NCI-H1694 treated with DMSO at 0.1 percent for 48 hours (cell line): Measurements from ENCODE around the gene NAT14.
A peak's percentile ranks its signal among the peaks of the same experiment; 100 is the strongest.
"Not testable (repeated sequence)": the region's sequence is repeated elsewhere in the genome, so short reads cannot be mapped to it uniquely, and the experiment has no call there.

Source experiments
- DNase-seq: peaks from one replicate; lab custom pipeline; 2025; lab: John Stamatoyannopoulos, UW

NAT14 gene

DNA sequence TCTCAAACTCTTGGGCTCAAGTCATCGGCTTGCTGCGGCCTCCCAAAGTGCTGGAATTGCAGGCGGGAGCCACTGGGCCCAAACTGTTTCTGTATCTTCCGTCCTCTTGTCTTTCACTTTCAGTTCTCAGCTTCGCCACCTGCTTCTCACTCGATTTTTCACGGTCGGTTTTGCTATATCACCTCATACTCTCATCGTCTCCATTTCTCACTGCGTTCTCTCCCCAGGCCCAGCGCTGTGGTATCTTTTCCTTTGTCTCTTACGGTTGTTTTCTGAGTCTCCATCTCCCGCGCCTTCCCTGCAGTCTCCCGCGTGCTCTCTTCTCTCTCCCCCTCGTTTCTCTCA is 18.1 kb downstream of the NAT14 start:
- no peak for DNase-seq

DNA sequence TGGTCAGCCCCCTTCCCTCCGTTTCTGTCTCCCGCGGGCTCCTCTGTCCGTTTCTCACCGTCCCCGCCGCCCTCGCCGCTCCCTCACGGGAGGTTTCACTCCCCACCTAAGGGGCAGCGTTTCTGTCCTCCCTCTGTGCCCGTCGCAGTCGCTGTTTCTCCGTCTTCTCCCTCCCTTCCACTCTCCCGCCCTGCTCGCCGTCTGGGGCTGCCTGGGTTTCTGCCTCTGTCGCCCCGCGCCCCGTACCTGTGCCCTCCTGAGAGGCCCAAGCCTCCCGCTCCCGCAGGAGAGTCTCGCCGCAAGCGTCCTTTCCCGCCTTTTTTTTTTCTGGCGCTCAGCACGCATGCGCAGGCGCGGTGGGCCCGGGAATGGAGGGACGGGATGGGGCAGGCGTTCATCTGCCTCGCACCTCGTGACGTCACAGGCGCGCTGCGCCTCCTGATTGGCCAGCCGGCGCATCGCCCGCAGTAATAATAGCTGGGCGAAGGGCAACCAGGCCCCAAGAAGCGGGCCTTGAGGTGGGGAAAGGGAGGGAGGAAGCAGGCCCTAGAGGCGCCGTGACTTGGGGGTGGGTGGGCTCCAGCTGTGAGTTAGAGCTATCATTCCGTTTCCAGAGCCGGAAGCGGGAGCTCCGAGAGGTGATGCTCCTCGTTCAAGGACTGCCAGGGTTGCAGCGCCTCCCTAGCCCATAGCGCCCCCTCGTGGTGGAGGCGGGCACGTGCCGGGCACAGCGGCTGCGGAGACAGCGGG is 18.7 kb downstream of the NAT14 start:
- peak; percentile 85 for DNase-seq

DNA sequence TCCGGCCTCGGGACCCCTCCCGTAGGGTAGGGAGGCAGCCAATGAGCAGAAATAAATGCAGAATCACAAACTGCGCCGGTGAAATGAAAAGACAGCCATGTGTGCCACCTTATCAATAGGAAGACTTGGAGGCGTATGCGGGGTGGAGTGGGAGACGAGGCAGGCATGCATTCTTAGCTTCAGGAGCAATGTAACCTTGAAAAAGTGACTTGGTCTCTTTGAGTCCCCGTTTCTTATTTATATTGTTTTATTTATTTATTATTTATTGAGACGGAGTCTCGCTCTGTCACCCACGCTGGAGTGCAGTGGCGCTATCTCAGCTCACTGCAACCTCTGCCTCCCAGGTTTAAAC is 19.2 kb downstream of the NAT14 start:
- no peak for DNase-seq

DNA sequence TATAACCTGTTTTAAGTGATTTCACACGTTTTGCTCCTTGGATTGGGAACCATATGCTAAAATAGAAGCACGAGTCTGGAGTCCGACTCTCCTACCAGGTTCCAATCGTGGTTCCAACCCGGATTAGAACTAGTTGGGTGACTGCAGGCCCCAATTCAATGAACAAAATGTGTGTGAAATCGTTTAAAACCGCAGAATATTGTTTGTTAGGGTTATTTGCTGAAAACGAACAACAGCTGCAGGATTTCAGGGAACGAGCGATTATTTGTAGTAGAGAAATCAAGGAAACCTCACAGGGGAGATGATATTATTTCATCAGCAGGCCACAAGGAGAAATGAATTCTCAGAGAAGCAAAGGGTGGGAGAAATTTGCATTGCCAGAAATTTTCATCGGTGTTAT is 20.0 kb downstream of the NAT14 start:
- DNase-seq = no peak

DNA sequence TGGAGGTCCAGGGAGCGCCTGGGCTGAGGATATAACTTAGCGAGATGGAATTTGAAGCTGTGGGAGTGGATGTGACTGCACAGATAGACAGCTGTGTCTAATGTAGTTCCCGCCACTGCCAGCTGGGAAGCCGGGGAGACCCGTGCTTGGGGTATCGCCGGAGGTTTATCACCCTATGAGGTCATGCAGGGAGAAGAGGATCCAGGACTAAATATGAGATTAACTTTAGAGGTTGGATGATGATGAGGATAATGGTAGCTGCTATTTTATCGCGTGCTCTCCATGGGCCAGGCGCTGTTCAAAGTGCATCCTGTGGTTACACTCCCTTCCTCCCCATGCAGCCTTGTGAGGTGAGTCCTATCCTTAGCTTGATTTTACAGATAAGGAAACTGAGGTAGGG is 23.1 kb downstream of the NAT14 start:
- no peak for DNase-seq

DNA sequence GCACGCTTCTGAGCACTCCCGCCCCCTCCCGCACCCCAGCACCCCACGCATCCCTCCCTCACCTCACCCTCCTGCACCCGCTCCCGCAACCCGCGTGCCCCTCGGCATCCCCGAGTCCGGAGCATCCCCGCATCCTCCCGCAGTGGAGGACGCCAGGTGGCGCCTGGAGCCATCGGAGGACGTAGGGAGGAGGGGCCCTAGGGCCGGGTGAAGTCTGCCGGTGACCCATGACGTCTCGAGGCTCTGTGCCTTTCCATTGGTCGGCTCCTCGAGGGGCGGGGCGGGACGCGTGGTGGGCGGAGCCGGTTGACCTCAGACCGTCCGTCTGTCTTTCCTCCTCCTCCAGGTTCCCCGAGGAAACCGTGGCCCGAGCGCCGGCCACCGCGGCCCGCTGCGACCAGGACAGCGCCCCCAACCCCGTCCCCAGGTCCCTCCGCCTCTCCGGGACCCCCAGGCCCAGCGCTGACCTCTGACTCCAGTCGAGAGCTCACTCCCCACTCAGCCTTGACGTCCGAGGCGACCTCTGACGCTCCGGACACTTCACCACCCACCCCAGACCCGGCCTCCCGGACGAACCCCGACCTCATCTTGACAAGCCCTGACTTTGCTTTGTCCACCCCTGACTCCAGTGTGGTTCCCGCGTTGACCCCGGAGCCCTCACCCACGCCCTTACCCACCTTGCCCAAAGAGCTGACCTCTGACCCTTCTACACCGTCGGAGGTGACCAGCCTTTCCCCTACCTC is 32.1 kb downstream of the NAT14 start:
- DNase-seq = peak; percentile 84

DNA sequence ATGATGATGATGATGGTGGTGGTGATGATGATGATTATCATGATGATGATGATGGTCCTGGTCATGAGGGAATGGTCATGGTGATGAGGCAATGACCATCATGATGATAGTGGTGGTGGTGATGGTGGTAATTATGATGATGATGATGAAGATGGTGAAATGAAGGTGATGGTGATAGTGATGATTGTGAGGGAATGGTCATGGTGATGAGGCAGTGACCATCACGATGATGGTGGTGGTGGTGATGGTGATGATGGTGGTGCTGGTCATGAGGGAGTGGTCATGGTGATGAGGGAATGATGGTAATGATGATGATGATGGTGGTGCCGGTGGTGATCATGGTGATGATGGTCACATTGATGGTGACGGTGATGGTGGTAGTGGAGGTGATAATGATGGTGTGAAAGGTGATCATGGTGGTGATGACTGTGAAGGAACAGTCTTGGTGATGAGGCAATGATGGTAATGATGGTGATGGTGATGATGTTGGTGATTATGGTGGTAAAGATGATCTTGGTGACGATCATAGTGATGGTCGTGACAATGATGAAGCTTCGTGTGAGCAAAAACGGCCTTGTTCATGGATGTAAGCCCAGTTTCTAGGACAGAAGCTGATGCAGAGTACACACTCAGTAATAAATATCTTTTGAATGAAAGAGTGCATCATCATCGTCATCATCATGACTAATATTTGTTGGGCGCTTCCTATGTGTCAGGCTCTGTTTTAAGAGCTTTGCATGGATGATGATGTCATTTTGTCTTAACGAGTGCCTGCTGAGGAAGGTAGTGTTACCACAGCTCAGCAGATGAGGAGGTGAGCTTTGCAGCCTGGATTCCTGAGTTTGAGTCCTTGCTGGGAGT is 34.7 kb downstream of the NAT14 start:
- no peak for DNase-seq

DNA sequence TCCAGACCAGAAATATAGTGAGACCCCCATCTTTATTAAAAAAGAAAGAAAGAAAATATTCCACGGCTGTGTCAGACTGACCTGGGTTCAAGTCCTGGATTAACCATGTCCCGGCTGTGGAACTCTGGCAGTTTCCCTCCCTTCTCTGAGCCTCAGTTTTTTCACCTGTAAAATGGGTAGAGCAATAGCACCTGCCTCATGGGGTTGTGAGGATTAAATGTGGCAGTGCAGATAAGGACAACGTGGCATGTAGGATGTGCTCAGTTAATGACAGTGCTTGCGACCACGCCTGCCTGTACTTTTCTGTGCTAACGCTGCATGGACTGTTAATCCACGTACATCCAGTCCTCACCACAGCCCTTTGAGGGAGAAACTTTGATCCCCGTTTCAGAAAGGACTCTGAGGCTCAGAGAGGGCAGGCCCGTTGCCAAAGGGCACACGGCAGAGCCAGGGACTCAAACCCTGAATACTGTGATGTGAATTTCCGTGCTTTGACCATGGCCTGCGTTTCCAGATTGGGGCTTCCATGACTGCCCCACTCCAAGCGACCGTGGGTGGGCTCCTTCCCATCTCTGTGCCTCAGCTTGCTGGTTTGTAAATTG is 35.8 kb downstream of the NAT14 start:
- DNase-seq = no peak

DNA sequence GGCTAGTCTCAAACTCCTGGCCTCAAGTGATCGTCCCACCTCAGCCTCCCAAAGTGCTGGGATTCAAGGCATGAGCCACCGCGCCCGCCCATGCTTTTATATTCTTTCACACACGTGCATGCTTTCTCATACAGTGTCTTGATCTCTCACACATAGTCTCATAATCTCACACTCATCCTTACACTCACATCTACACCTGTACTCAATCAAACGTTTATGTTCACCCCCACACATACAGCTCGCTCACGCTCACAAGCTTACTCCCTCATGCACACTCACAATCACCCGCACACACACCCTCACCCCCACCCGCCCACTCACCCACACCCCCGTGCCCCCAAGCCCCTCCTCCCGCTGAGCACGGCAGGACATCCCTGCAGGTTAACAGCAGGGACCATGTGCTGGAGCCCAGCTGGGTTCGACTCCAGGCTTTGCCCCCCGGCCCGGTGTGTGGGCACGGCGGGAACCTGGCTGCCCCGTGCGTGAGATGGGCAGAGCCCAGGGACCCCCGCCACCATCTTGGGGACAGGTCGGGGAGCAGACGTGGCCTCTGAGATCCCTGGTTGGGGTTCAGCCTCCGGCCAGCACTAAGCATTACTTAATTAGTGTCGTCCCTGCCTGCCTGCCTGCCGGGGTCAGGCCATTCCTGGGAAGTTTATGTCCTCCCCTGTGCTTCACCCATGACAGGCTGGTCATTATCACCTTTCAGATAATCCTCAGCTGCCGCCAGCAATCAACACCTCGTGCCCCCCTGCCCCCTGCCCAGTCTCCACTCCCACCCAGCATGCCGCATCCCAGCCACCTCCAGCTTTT is 40.5 kb downstream of the NAT14 start:
- DNase-seq = no peak

DNA sequence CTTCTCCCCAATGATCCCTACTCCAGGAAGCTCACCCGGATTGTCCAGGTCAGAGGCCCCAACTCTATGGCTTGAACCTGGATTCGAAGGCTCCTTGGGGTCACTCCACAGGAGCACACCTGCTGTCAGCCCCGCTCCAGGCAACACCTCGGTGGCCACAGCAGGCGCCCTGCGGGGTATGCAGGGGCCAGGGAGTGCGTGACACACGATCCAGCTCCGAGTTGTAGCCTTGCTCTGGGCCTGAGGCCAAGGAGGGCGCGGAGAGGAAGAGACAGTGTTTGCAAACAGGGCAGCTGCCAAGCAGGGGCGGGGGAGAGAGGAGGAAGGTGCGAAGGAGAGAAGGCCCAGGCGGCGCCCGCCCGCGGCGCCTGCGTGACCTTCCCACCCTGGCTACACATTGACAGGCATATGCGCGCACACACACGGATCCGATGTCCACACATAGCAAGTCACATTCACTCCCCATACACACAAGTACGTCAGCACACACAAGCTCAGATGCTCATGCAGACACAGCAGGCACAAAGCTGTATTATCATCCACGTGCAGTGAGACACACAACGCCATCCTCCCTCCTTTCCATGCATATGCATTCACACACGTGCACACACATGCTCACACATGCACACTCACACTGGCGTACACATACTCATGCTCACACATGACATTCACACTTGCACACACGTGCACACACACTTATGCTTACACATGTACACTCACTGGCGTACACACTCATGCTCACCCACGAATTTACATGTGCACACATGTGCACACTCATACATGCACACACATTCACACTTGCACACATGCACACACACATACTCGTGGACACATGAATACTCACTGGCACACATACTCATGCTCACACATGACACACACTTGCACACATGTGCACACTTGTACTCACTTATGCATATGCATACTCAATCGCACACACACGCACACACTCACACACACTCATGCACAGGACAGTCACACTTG is 41.5 kb downstream of the NAT14 start:
- peak; percentile 71 for DNase-seq

DNA sequence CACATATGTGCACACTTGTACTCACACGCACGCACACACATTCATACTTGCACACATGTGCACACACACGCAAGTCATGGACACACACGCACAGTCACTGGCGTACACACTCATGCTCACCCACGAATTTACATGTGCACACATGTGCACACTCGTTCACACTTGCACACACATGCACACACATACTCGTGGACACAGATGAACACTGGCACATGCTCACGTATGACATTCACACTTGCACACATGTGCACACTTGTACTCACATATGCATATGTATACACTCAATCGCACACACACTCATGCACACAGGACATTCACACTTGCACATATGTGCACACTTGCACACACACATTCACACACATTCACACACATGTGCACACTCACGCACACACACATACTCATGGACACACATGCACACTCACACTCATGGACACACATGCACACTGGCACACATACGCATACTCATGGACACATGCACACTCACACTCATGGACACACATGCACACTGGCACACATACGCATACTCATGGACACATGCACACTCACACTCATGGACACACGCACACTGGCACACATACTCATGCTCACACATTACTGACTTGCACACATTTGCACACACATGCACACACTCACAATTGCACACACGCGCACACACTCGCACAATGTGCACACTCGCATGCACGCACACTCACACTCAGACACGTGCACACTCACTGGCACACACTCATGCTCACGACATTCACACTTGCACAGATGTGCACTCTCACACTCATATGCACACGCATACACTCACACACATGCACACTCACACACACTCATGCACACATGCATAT is 42.4 kb downstream of the NAT14 start:
- no peak for DNase-seq

DNA sequence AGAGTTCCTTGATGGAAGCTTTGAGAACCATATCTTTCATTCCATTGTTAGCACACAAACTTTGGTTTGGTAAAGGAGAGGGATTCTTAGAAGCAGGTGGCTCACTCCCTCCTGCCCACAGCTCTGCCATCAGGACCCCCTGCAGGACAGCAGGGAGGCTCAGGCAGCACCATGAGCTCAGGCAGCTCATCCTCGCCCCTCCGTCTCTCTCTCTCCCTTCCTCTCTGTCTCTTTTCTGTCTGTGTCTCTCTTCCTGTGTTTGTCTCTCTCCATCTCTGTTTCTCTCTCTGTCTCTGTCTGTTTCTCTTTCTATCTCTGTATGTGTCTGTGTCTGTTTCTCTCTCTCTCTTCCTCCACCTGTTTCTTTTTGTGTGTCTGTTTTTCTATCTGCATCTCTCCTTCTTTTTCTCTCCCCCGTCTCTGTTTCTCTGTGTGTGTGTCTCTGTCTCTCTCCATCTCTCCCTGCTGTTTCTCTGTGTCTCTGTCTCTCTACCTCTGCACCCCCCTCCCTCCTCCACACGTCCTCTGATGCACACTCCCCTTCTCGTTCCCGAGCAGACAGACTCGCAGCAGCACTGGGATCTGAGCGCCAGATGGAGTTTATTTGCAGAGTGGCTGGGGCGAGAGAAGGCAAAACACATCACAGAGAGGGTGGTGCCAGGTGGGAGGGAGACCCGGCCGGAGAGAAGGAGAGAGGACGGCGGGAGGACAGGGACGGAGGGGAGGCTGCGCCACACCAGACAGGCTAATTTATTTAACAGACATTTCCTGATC is 43.2 kb downstream of the NAT14 start:
- DNase-seq = peak; percentile 96

DNA sequence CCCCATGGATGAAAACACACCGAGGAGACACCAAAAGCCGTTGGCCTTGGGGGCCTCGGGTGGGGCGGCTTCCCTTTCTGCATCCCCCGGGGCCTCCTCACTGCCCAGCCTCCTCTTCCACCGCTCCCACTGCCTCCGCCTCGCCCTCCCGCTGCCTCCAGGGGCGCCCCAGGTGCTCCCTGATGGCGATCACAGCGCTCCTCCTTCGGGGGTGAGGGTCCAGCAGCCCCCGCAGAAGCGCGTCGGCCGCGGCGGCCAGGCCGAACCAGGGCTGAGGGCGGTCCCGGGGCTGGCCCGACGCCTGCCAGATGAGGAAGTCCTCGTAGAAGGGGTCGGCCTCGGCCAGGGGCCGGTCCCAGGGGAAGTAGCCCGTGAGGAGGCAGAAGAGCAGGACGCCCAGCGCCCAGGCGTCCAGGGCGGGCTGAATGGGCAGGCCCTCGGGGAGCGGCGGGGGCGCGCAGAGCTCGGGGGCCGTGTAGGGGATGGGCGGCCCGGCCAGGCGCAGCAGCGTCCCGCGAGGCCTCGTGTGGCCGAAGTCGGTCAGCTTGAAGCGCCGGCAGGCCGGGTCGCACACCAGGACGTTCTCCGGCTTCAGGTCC is 44.7 kb downstream of the NAT14 start:
- no peak for DNase-seq

DNA sequence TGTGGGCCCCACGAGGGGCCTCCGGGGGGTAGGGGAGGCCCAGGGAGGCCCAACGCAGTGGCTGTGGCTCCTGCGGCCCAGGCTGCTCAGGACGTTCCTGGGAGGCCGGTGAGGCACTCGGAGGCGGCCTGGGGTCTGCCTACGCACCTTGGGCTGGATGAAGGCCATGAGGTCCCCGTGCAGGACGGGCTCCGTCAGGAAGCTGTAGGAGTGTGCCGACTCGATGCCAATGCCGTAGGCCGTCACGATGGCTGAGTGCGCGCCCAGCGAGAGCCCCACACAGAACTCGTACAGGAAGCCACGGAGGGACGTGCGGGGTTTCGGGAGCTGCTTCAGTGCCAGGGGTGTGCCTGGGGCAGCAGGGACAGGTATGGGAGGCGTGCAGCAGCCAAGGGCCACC is 46.0 kb downstream of the NAT14 start:
- DNase-seq = no peak

DNA sequence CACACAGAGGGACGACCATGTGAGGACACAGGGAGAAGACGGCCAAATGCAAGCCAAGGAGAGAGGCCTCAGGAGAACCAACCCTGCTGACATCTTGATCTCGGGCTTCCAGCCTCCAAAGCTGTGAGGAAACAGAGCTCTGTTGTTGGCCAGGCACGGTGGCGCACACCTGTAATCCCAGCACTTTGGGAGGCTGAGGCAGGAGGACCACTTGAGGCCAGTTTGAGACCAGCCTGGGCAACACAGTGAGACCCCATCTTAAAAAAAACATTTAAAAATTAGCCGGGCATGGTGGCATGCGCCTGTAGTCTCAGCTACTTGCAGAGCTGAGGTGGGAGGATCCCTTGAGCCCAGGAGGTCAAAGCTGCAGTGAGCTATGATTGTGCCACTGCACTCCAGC is 49.3 kb downstream of the NAT14 start:
- DNase-seq = not testable (repeated sequence)

DNA sequence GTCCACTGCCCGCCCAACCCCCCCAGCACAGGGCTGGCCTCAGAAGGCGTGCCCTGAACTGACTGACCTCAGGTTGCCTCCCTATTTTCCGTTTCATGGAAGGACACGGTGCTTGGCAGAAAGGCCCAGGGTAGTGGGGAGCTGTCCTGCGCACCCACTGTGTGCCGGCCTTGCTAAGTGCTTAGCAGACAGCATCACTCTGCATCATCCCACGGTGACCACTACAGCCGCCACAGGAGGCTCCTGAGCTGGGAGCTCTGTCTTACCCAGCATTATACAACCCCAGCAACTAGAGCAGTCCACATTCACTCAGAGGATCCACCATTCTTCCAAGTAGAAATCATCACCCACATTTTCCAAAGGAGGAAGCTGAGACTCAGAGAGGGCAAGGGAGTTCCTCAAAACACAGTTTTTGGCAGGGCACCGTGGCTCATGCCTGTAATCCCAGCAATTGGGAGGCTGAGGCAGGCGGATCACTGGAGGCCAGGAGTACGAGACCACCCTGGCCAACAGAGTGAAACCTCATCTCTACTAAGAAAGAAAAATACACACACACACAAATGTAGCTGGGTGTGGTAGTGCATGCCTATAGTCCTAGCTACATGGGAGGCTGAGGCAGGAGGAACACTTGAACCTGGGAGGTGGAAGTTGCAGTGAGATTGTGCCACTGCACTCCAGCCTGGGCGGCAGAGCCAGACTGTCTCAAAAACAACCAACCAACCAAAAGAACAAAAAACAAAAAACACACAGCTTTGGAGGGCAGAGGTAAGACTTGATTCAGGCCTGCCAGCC is 50.4 kb downstream of the NAT14 start:
- DNase-seq = no peak

DNA sequence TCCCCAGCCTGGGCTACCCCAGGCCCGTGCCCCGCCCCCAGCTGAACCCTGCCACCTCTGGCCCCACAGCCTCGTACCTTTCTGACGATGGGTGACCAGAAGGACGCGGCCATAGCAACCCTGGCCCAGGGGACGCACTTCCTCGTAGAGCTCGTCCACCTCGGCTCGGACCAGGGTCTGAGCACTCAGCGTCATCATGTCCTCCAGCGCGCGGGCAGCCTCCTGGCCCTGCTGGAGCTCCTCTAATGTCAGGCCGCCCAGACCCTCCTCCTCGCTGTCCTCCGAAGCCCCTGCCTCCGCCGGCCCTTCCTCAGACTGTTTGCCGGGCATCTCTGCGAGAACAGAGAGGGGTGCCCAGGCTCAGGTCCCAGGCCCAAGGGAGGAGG is 51.0 kb downstream of the NAT14 start:
- no peak for DNase-seq

DNA sequence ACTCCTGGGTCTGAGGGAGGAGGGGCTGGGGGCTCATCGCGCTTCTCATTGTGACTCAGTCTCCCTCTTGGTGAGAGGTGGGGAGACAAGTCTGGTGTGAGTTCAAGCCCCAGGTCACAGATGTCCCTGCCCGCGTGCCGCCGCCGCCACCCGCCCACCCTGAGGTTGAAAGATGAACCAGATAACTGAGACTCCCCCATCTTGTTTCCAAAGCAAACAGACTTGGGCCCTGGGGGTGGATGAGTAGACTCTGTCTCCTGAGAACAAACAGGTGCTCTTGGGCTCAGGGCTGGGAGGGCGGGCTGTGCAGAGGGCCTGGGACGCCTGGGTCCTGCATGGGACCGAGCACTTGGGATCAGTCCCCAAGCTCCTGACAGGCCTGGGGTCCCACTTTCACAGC is 51.4 kb downstream of the NAT14 start:
- no peak for DNase-seq
